ENCODE measurements around the gene CNBD2. TPM values are rescaled to one million over a fixed set of nuclear protein-coding genes. Genes with fewer than 3 reads are reported as not detected.

The CNBD2 gene
- total RNA-seq, 4 donors from 2014 or later: 4.8 to 6.2 TPM; not detected in 2

GRCh38 chr20:35952480-35953386 is 15.7 kb upstream of the CNBD2 start:
- DNase-seq: no peak
- Histone ChIP-seq H3K27ac (peak overlapping the region; percentile 93 to 94), H3K4me1 (peaks cover 11 to 17% of the 10 kb centered on the region in 2 donors), H3K36me3 (no peaks in the 10 kb centered on the region), H3K27me3 (no peaks in the 10 kb centered on the region), H3K9me3 (no peaks in the 10 kb centered on the region), H3K4me3 (peak overlapping the region; percentile 76 to 79)
- intact Hi-C loops (cut with DNase I; ENCODE audit: low total_unique reads): no loop called here
- TF ChIP-seq POLR2A (IDR thresholded peaks at IDR 0.05) (no peak), CTCF (IDR thresholded peaks at IDR 0.05) (no peak)

- intact Hi-C loops (cut with DNase I; ENCODE audit: low total_unique reads): no loop called here
- Histone ChIP-seq H3K4me3 (peak overlapping the region; percentile 76 to 79), H3K36me3 (no peaks in the 10 kb centered on the region), H3K4me1 (peaks cover 11 to 17% of the 10 kb centered on the region in 2 donors), H3K9me3 (no peaks in the 10 kb centered on the region), H3K27ac (peak overlapping the region; percentile 93 to 94), H3K27me3 (no peaks in the 10 kb centered on the region)
- no peak for DNase-seq
- TF ChIP-seq CTCF (IDR thresholded peaks at IDR 0.05): no peak
- no peak for TF ChIP-seq POLR2A (IDR thresholded peaks at IDR 0.05)
These were observed 14.8 kb upstream of the CNBD2 start for GRCh38 chr20:35953387-35954199.

- TF ChIP-seq CTCF (IDR thresholded peaks at IDR 0.05) (peak; percentile 97 to 99 (median 98)), POLR2A (IDR thresholded peaks at IDR 0.05) (peak; percentile 72 to 85)
- Histone ChIP-seq H3K36me3 (no peaks in the 10 kb centered on the region), H3K4me3 (peak within 1 kb of the TSS; percentile 76 to 79), H3K27me3 (no peaks in the 10 kb centered on the region), H3K27ac (peak within 1 kb of the TSS; percentile 93 to 94), H3K9me3 (no peaks in the 10 kb centered on the region), H3K4me1 (peaks cover 11 to 17% of the 10 kb centered on the region in 2 donors)
- intact Hi-C loops (cut with DNase I; ENCODE audit: low total_unique reads): no loop called here
- peak; percentile 95 to 96 for DNase-seq
These were observed 14.0 kb upstream of the CNBD2 start, which contains the start of gene SCAND1 for GRCh38 chr20:35954200-35954906. TSS of gene SCAND1 (minus strand) at chr20:35954502. CDS start at chr20:35954284, 218 bp downstream.

GRCh38 chr20:35954907-35955251 is 13.5 kb upstream of the CNBD2 start:
- intact Hi-C loops (cut with DNase I; ENCODE audit: low total_unique reads): no loop called here
- H3K36me3 ChIP-seq: no peaks in the 10 kb centered on the region
- peaks cover 11 to 17% of the 10 kb centered on the region in 2 donors for H3K4me1 ChIP-seq
- H3K27me3 ChIP-seq: no peaks in the 10 kb centered on the region
- TF ChIP-seq POLR2A (IDR thresholded peaks at IDR 0.05) (no peak), CTCF (IDR thresholded peaks at IDR 0.05) (no peak)
- H3K9me3 ChIP-seq: no peaks in the 10 kb centered on the region
- H3K4me3 ChIP-seq: peak overlapping the region; percentile 76 to 79
- H3K27ac ChIP-seq: peak overlapping the region; percentile 93 to 94
- DNase-seq: no peak
